ENCODE results near the gene EIF3D.

- TF ChIP-seq CTCF (IDR thresholded peaks at IDR 0.05; ENCODE audit: borderline replicate concordance, extremely low read depth, low read length, poor library complexity, severe bottlenecking) = no peak
- no peak for TF ChIP-seq EZH2 (IDR thresholded peaks at IDR 0.05; ENCODE audit: borderline replicate concordance, low read depth, low read length, severe bottlenecking)
Observed at GRCh38 chr22:36475341-36475740, 53.6 kb downstream of the EIF3D start.
